Progenitor cell of endocrine pancreas (in vitro differentiated cells): Measurements from ENCODE around the gene TPRG1L. TPM values are rescaled to one million over a fixed set of nuclear protein-coding genes. Genes with fewer than 3 reads are reported as not detected.
A peak's percentile ranks its signal among the peaks of the same experiment; 100 is the strongest.

ENCODE experiments used
- DNase-seq: peaks from one replicate; pipeline ENCODE4 v3.0.0; 2021; ENCODE audit warnings: low spot score; ENCODE audit not compliant: unreplicated experiment
- H3K27ac Mint-ChIP-seq: 2 replicates; pipeline ENCODE4 v1.8.0; 2021; ENCODE audit warnings: mild to moderate bottlenecking, moderate library complexity, mixed read lengths
- H3K27me3 Mint-ChIP-seq: 2 replicates; pipeline ENCODE4 v1.8.0; 2021; ENCODE audit warnings: mixed read lengths
- H3K36me3 Mint-ChIP-seq: 2 replicates; pipeline ENCODE4 v1.8.0; 2022; ENCODE audit warnings: mixed read lengths; ENCODE audit not compliant: insufficient read depth
- H3K4me1 Mint-ChIP-seq: 2 replicates; pipeline ENCODE4 v1.8.0; 2021; ENCODE audit warnings: low read depth, mixed read lengths
- H3K4me3 Mint-ChIP-seq: 2 replicates; pipeline ENCODE4 v1.8.0; 2021; ENCODE audit warnings: low read depth, mild to moderate bottlenecking, moderate library complexity, mixed read lengths
- H3K9me3 Mint-ChIP-seq: 2 replicates; pipeline ENCODE4 v1.8.0; 2021; ENCODE audit warnings: low read depth, mixed read lengths
- CTCF ChIP-seq: fragments of 200-600 bp; sonication (generic); IDR thresholded peaks from one replicate; pipeline ENCODE4 v1.5.0; 2021; ENCODE audit warnings: antibody characterized with exemption, mild to moderate bottlenecking; ENCODE audit not compliant: unreplicated experiment
- total RNA-seq: library from RNA; stranded (reverse); gene quantifications from 2 replicates; pipeline ENCODE4 v1.2.1, GENCODE V29; 2021

The TPRG1L gene
- total RNA-seq, 1 donor from 2014 or later, result 31.4 TPM

DNA sequence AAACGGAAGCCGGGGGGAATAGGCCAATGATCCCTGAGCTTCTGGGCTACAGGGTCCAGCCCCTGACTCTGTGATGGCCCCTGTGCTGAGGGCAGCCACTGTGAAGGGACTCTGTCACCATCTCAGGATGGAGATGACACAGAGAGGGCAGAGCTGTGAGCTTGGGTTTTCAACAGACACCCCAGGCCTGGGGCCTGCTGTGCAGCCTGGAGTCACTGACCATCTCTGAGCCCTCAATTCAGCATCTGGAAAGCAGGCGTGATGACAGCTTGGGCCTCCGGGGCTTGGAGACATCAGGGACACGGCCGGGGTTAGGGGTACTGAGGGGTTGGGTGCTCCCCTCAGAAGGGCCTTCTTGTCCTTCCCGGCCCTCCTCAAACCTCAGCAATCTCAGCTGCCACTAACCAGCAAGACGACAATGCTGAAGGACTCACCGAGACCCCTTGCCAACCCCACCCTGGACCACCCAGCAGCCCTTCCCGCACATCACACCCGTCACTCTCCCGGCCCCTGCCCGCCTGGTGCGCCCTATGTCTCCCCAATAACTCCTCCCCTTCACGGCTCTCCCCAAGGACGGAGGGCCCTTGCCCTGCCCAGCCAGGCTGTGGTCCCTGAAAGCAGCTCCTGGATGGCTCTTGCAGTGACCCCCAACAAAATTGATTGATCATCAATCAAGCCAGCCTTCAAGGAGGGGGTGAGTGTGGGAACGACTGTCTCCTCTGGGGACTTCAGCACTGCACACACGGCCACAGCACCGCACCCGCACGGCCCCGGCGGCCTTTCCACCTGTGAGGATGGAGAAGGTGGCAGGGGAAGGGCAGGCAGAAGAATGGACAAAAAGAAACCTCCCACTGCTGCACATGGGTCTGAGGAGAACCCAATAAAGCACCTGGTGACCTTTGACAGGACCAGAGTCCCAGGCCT lies 17.8 kb upstream of the TPRG1L start:
- H3K9me3 Mint-ChIP-seq, result no peaks in the 10 kb centered on the region
- H3K27ac Mint-ChIP-seq, result peak overlapping the region; percentile 52
- no peak for TF ChIP-seq CTCF
- H3K4me1 Mint-ChIP-seq, result peaks cover 16% of the 10 kb centered on the region
- no peak overlapping the region for H3K4me3 Mint-ChIP-seq
- no peaks in the 10 kb centered on the region for H3K27me3 Mint-ChIP-seq
- no peak for DNase-seq
- no peaks in the 10 kb centered on the region for H3K36me3 Mint-ChIP-seq

- DNase-seq, result no peak
- TF ChIP-seq CTCF, result no peak
- H3K36me3 Mint-ChIP-seq, result no peaks in the 10 kb centered on the region
- H3K27ac Mint-ChIP-seq, result no peak overlapping the region
- no peak overlapping the region for H3K4me3 Mint-ChIP-seq
- no peaks in the 10 kb centered on the region for H3K9me3 Mint-ChIP-seq
- peaks cover 19% of the 10 kb centered on the region for H3K4me1 Mint-ChIP-seq
- no peaks in the 10 kb centered on the region for H3K27me3 Mint-ChIP-seq
Observed at GRCh38 chr1:3607703-3608065, 17.1 kb upstream of the TPRG1L start.

DNA sequence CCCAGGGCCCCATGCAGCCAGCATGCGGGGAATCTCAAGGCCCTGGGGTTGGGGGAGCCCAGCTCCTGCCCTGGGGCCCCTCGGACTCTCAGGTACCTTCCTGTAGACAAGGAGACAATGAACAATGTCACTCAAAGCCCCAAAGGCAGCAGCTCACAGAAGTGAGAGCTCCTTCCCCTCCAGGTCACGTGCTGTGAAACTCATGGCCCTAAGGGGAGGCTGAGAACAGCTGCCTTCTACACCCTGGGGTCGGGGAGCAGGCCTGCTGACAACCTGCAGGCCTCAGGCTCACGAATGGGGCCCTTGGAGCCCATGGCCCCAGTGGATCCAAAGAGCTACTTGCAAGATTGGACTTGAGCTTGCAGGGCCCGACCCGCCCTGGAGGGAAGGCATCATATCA lies 16.7 kb upstream of the TPRG1L start:
- Mint-ChIP-seq H3K4me1 (peaks cover 23% of the 10 kb centered on the region), H3K4me3 (no peak overlapping the region), H3K36me3 (no peaks in the 10 kb centered on the region), H3K27me3 (no peaks in the 10 kb centered on the region), H3K9me3 (no peaks in the 10 kb centered on the region), H3K27ac (no peak overlapping the region)
- no peak for DNase-seq
- no peak for TF ChIP-seq CTCF

GRCh38 chr1:3609016-3609768 lies 15.6 kb upstream of the TPRG1L start:
- H3K27me3 Mint-ChIP-seq, result no peaks in the 10 kb centered on the region
- no peaks in the 10 kb centered on the region for H3K9me3 Mint-ChIP-seq
- peaks cover 33% of the 10 kb centered on the region for H3K4me1 Mint-ChIP-seq

More at GRCh38 chr1:3609016-3609768, 15.6 kb upstream of the TPRG1L start:
- no peak for DNase-seq
- H3K4me3 Mint-ChIP-seq, result peak overlapping the region; percentile 55
- no peak for TF ChIP-seq CTCF
- H3K36me3 Mint-ChIP-seq, result no peaks in the 10 kb centered on the region
- H3K27ac Mint-ChIP-seq, result no peak overlapping the region
